Panc1 (cell line): ENCODE data around the gene EHMT2.

Experiments
- CTCF ChIP-seq: fragments of 450-650 bp; IDR thresholded peaks from 2 replicates; pipeline ENCODE4 v1.5.1; 2017; ENCODE audit warnings: mild to moderate bottlenecking
- REST ChIP-seq, 2 experiments: IDR thresholded peaks; 2 replicates each; pipeline ENCODE4 v1.6.1; 2011 to 2012; ENCODE audit warnings: low read depth in 2 of 2, control low read depth in 1 of 2, low read length in 1 of 2, mild to moderate bottlenecking in 1 of 2, moderate library complexity in 1 of 2; ENCODE audit not compliant: insufficient read depth in 1 of 2

GRCh38 chr6:31889331-31889972 lies 8.0 kb downstream of the EHMT2 start:
- TF ChIP-seq CTCF = no peak
- TF ChIP-seq REST (IDR thresholded peaks at IDR 0.05; ENCODE audit: insufficient read depth in 1 of 2, low read depth in 2 of 2, low read length in 1 of 2) = no peak
